G401.6 (cell line): Measurements from ENCODE around the gene APMAP.
"Not testable (repeated sequence)": the region's sequence is repeated elsewhere in the genome, so short reads cannot be mapped to it uniquely, and the experiment has no call there.

ENCODE experiments used
- FAIRE-seq: peaks from 2 replicates; lab custom pipeline; 2012; peaks lifted over from hg19 to GRCh38; lab: Jason Lieb, UNC

APMAP gene

GRCh38 chr20:24951536-24952083 lies 40.9 kb downstream of the APMAP start:
- FAIRE-seq, result no peak

GRCh38 chr20:24950836-24951525 lies 41.6 kb downstream of the APMAP start:
- no peak for FAIRE-seq

- FAIRE-seq, result no peak
These were observed 42.3 kb downstream of the APMAP start for GRCh38 chr20:24950128-24950835.

GRCh38 chr20:24949756-24950127 lies 42.8 kb downstream of the APMAP start:
- no peak for FAIRE-seq

- FAIRE-seq, result no peak
These were observed 43.4 kb downstream of the APMAP start, which contains the start of gene CST7 for GRCh38 chr20:24948939-24949679. Gene CST7, plus strand, starts transcription at chr20:24949269. Its CDS starts 237 bp downstream, at chr20:24949506.

- FAIRE-seq, result not testable (repeated sequence)
These were observed 44.1 kb downstream of the APMAP start for GRCh38 chr20:24948396-24948938.

- FAIRE-seq, result not testable (repeated sequence)
These were observed 46.2 kb downstream of the APMAP start for GRCh38 chr20:24946376-24946775.

GRCh38 chr20:24943731-24944130 lies 48.8 kb downstream of the APMAP start:
- FAIRE-seq, result no peak

- FAIRE-seq, result no peak
These were observed 49.4 kb downstream of the APMAP start for GRCh38 chr20:24943196-24943595.

GRCh38 chr20:24942679-24943078 lies 49.9 kb downstream of the APMAP start:
- FAIRE-seq, result no peak

- no peak for FAIRE-seq
These were observed 53.5 kb downstream of the APMAP start for GRCh38 chr20:24939036-24939435.

- no peak for FAIRE-seq
These were observed 54.1 kb downstream of the APMAP start for GRCh38 chr20:24938498-24938897.

- no peak for FAIRE-seq
These were observed 55.0 kb downstream of the APMAP start for GRCh38 chr20:24937579-24937978.

GRCh38 chr20:24936526-24937407 lies 55.8 kb downstream of the APMAP start:
- no peak for FAIRE-seq

GRCh38 chr20:24935766-24936525 lies 56.6 kb downstream of the APMAP start:
- FAIRE-seq, result no peak

GRCh38 chr20:24935140-24935539 lies 57.4 kb downstream of the APMAP start:
- FAIRE-seq, result no peak

GRCh38 chr20:24934716-24935115 lies 57.8 kb downstream of the APMAP start:
- no peak for FAIRE-seq

- FAIRE-seq, result no peak
These were observed 58.4 kb downstream of the APMAP start for GRCh38 chr20:24934101-24934661.

- FAIRE-seq, result no peak
These were observed 59.2 kb downstream of the APMAP start for GRCh38 chr20:24933266-24933908.

GRCh38 chr20:24931893-24932292 lies 60.7 kb downstream of the APMAP start:
- FAIRE-seq, result not testable (repeated sequence)
